ENCODE results near the gene ANGPTL4.

DNA sequence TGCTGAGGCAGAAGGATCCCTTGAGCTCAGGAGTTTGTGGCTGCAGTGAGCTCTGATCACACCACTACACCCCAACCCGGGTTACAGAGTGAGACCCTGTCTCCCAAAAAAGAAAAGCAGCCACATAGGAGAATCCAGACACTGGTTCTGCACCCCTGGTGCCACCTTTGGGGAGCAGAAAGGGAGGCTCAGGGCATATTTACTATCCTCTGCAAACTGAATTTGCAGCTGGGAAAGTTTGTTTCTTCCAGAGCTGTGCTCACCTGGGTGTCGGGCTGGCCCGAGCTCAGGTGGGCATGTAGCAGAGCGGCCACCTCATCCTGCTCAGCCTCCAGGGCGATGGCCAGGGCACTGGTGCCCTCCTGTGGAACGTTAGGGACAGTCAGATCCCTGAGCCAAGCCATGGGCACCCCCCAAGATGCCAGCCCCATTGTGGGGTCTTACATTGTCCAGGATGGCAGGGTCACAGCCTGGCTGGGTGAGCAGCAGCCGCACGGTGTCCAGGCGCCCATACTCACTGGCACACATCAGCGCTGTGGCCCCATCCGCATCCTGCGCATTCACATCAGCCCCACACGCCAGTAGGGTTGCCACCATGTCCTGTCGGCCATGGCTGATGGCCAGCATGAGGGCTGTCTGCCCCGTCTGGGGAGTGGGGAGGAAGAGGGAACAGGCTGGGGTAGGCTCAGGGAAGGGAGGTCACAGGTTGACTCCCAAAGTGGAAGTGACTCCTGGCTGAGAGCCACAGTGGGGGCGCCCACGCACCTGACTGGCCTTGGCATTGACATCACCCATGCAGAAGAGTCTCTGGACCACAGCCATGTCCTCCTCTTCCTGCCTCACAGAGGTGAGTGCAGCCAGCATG, 39.5 kb upstream of the ANGPTL4 start:
- TF ChIP-seq CTCF (IDR thresholded peaks at IDR 0.05; ENCODE audit: low read length), result no peak; the same call in 1 of the 2 replicates
- no peak for TF ChIP-seq EZH2 (IDR thresholded peaks at IDR 0.05; ENCODE audit: borderline replicate concordance, low read length)
